ENCODE measurements around the gene TUBA3D. TPM values are rescaled to one million over a fixed set of nuclear protein-coding genes. Genes with fewer than 3 reads are reported as not detected.
"Not testable (repeated sequence)": the region's sequence is repeated elsewhere in the genome, so short reads cannot be mapped to it uniquely, and the experiment has no call there.

TUBA3D gene
- total and polyA plus RNA-seq, 7 experiments from 2014 or later: not detected

- H3K9me3 Mint-ChIP-seq; DNase-seq; H3K27me3 Mint-ChIP-seq; H3K4me3 Mint-ChIP-seq; POLR2A ChIA-PET; H3K9me3 ChIP-seq (ENCODE audit: control insufficient read depth in 2 of 3, low read length in 3 of 3); H3K4me1 ChIP-seq (ENCODE audit: control insufficient read depth in 2 of 2, insufficient read depth in 2 of 2, low read length in 2 of 2); H3K27me3 ChIP-seq (ENCODE audit: control insufficient read depth in 2 of 2, insufficient read depth in 2 of 2, low read length in 2 of 2); CTCF ChIA-PET; H3K4me3 ChIP-seq (ENCODE audit: low read length); H3K27ac ChIP-seq (ENCODE audit: low read depth, low read length); ATAC-seq: not testable (repeated sequence)
- intact Hi-C loops (cut with micrococcal nuclease): loop anchor here (10.0 kb wide), 2 partner anchors 674 to 1124 kb away; no protein-coding TSS in a partner anchor
- Mint-ChIP-seq H3K27ac (peak overlapping the region in 1 of 9 donors; percentile 34), H3K4me1 (peaks cover 10 to 40% (median 24%) of the 10 kb centered on the region in 7 donors), H3K36me3 (peaks cover 5 to 28% (median 5%) of the 10 kb centered on the region in 5 donors)
- H3K36me3 ChIP-seq (ENCODE audit: control insufficient read depth in 2 of 3, insufficient read depth in 3 of 3, low read length in 3 of 3): peaks cover 0 to 41% (median 0%) of the 10 kb centered on the region in 3 experiments
Measured at GRCh38 chr2:131498321-131498973, 22.5 kb downstream of the TUBA3D start.

GRCh38 chr2:131503587-131503986, 27.7 kb downstream of the TUBA3D start:
- Mint-ChIP-seq H3K4me1 (peaks cover 0 to 22% (median 0%) of the 10 kb centered on the region in 7 donors), H3K36me3 (peaks cover 0 to 45% (median 11%) of the 10 kb centered on the region in 5 donors)
- intact Hi-C loops (cut with micrococcal nuclease): not testable (repeated sequence)

GRCh38 chr2:131504082-131504750, 28.3 kb downstream of the TUBA3D start:
- peak overlapping the region in 1 of 9 donors; percentile 91 for H3K27ac Mint-ChIP-seq
- peak; percentile 60 for ATAC-seq
- DNase-seq; H3K4me3 ChIP-seq (ENCODE audit: low read length); POLR2A ChIA-PET; H3K27me3 Mint-ChIP-seq; H3K9me3 ChIP-seq (ENCODE audit: control insufficient read depth in 2 of 3, low read length in 3 of 3); H3K27ac ChIP-seq (ENCODE audit: low read depth, low read length); H3K27me3 ChIP-seq (ENCODE audit: control insufficient read depth in 2 of 2, insufficient read depth in 2 of 2, low read length in 2 of 2); H3K9me3 Mint-ChIP-seq; CTCF ChIA-PET; H3K4me1 ChIP-seq (ENCODE audit: control insufficient read depth in 2 of 2, insufficient read depth in 2 of 2, low read length in 2 of 2): not testable (repeated sequence)
- H3K4me3 Mint-ChIP-seq: peak overlapping the region in 1 of 10 donors; percentile 68
- intact Hi-C loops (cut with micrococcal nuclease): loop anchor here in 1 of 2 donors (1.0 kb wide), 1 partner anchor 11 kb away; no protein-coding TSS in a partner anchor
- H3K36me3 ChIP-seq (ENCODE audit: control insufficient read depth in 2 of 3, insufficient read depth in 3 of 3, low read length in 3 of 3): peaks cover 0 to 74% (median 7%) of the 10 kb centered on the region in 3 experiments
- H3K4me1 Mint-ChIP-seq: peaks cover 0 to 20% (median 0%) of the 10 kb centered on the region in 7 donors
- peaks cover 0 to 46% (median 11%) of the 10 kb centered on the region in 5 donors for H3K36me3 Mint-ChIP-seq

More at GRCh38 chr2:131503587-131503986, 27.7 kb downstream of the TUBA3D start:
- Mint-ChIP-seq H3K27ac (peak overlapping the region in 1 of 9 donors; percentile 84), H3K4me3 (peak overlapping the region in 1 of 10 donors; percentile 33)
- H3K27me3 Mint-ChIP-seq; DNase-seq; H3K4me3 ChIP-seq (ENCODE audit: low read length); H3K4me1 ChIP-seq (ENCODE audit: control insufficient read depth in 2 of 2, insufficient read depth in 2 of 2, low read length in 2 of 2); H3K27me3 ChIP-seq (ENCODE audit: control insufficient read depth in 2 of 2, insufficient read depth in 2 of 2, low read length in 2 of 2); H3K27ac ChIP-seq (ENCODE audit: low read depth, low read length); CTCF ChIA-PET; H3K9me3 ChIP-seq (ENCODE audit: control insufficient read depth in 2 of 3, low read length in 3 of 3); H3K9me3 Mint-ChIP-seq: not testable (repeated sequence)
- ATAC-seq: peak; percentile 23
- peaks cover 0 to 68% (median 6%) of the 10 kb centered on the region in 3 experiments for H3K36me3 ChIP-seq (ENCODE audit: control insufficient read depth in 2 of 3, insufficient read depth in 3 of 3, low read length in 3 of 3)
- POLR2A ChIA-PET: interaction anchor here (1.3 kb wide), 1 partner anchor 11 kb away, joined by 6 read pairs; no protein-coding TSS in a partner anchor

- H3K4me1 ChIP-seq (ENCODE audit: control insufficient read depth in 2 of 2, insufficient read depth in 2 of 2, low read length in 2 of 2): no peaks in the 10 kb centered on the region
- Mint-ChIP-seq H3K27me3 (no peaks in the 10 kb centered on the region), H3K4me3 (no peak overlapping the region), H3K4me1 (peaks cover 0 to 20% (median 2%) of the 10 kb centered on the region in 7 donors), H3K27ac (no peak overlapping the region), H3K36me3 (peaks cover 4 to 36% (median 7%) of the 10 kb centered on the region in 5 donors), H3K9me3 (peaks cover 0 to 2% (median 0%) of the 10 kb centered on the region in 11 donors)
- H3K4me3 ChIP-seq (ENCODE audit: low read length): no peak overlapping the region
- intact Hi-C loops (cut with micrococcal nuclease): no loop called here
- CTCF ChIA-PET: interaction anchor here (0.6 kb wide), 1 partner anchor 164 kb away, joined by 3 read pairs; no protein-coding TSS in a partner anchor
- H3K9me3 ChIP-seq (ENCODE audit: control insufficient read depth in 2 of 3, low read length in 3 of 3): no peaks in the 10 kb centered on the region
- no peak overlapping the region for H3K27ac ChIP-seq (ENCODE audit: low read depth, low read length)
- H3K36me3 ChIP-seq (ENCODE audit: control insufficient read depth in 2 of 3, insufficient read depth in 3 of 3, low read length in 3 of 3): peaks cover 0 to 79% (median 7%) of the 10 kb centered on the region in 3 experiments
- no peak for ATAC-seq
- H3K27me3 ChIP-seq (ENCODE audit: control insufficient read depth in 2 of 2, insufficient read depth in 2 of 2, low read length in 2 of 2): no peaks in the 10 kb centered on the region
- no peak for DNase-seq
- POLR2A ChIA-PET: no interaction called here
Measured at GRCh38 chr2:131509615-131510014, 33.7 kb downstream of the TUBA3D start.

- H3K4me3 ChIP-seq (ENCODE audit: low read length); DNase-seq; H3K4me3 Mint-ChIP-seq; H3K27me3 ChIP-seq (ENCODE audit: control insufficient read depth in 2 of 2, insufficient read depth in 2 of 2, low read length in 2 of 2); intact Hi-C loops (cut with micrococcal nuclease); H3K4me1 ChIP-seq (ENCODE audit: control insufficient read depth in 2 of 2, insufficient read depth in 2 of 2, low read length in 2 of 2); H3K9me3 Mint-ChIP-seq; H3K9me3 ChIP-seq (ENCODE audit: control insufficient read depth in 2 of 3, low read length in 3 of 3); H3K27me3 Mint-ChIP-seq; ATAC-seq; H3K27ac ChIP-seq (ENCODE audit: low read depth, low read length); H3K27ac Mint-ChIP-seq; POLR2A ChIA-PET; CTCF ChIA-PET: not testable (repeated sequence)
- Mint-ChIP-seq H3K4me1 (peaks cover 0 to 14% (median 2%) of the 10 kb centered on the region in 7 donors), H3K36me3 (peaks cover 4 to 26% (median 7%) of the 10 kb centered on the region in 5 donors)
- peaks cover 0 to 67% (median 7%) of the 10 kb centered on the region in 3 experiments for H3K36me3 ChIP-seq (ENCODE audit: control insufficient read depth in 2 of 3, insufficient read depth in 3 of 3, low read length in 3 of 3)
Measured at GRCh38 chr2:131511291-131511968, 35.5 kb downstream of the TUBA3D start.

GRCh38 chr2:131511969-131512870, 36.3 kb downstream of the TUBA3D start:
- H3K9me3 Mint-ChIP-seq; H3K27me3 ChIP-seq (ENCODE audit: control insufficient read depth in 2 of 2, insufficient read depth in 2 of 2, low read length in 2 of 2); H3K4me3 ChIP-seq (ENCODE audit: low read length); H3K4me1 ChIP-seq (ENCODE audit: control insufficient read depth in 2 of 2, insufficient read depth in 2 of 2, low read length in 2 of 2); H3K27ac ChIP-seq (ENCODE audit: low read depth, low read length); POLR2A ChIA-PET; CTCF ChIA-PET; H3K27me3 Mint-ChIP-seq; ATAC-seq; H3K9me3 ChIP-seq (ENCODE audit: control insufficient read depth in 2 of 3, low read length in 3 of 3); intact Hi-C loops (cut with micrococcal nuclease); DNase-seq: not testable (repeated sequence)
- Mint-ChIP-seq H3K4me3 (peak overlapping the region in 1 of 10 donors; percentile 42), H3K36me3 (peaks cover 2 to 22% (median 5%) of the 10 kb centered on the region in 5 donors), H3K4me1 (peaks cover 0 to 14% (median 2%) of the 10 kb centered on the region in 7 donors), H3K27ac (peak overlapping the region in 2 of 9 donors; percentile 38 to 55)
- H3K36me3 ChIP-seq (ENCODE audit: control insufficient read depth in 2 of 3, insufficient read depth in 3 of 3, low read length in 3 of 3): peaks cover 0 to 67% (median 7%) of the 10 kb centered on the region in 3 experiments

Data from naive thymus-derived CD4-positive, alpha-beta T cell (primary cell).